ENCODE measurements around the gene PLA2G5. TPM values are rescaled to one million over a fixed set of nuclear protein-coding genes. Genes with fewer than 3 reads are reported as not detected.

The PLA2G5 gene
- total and polyA plus RNA-seq, 9 of the 15 experiments (the other 6 are each of a cell fraction or from before 2014, with no cell fraction given), result not detected

DNA sequence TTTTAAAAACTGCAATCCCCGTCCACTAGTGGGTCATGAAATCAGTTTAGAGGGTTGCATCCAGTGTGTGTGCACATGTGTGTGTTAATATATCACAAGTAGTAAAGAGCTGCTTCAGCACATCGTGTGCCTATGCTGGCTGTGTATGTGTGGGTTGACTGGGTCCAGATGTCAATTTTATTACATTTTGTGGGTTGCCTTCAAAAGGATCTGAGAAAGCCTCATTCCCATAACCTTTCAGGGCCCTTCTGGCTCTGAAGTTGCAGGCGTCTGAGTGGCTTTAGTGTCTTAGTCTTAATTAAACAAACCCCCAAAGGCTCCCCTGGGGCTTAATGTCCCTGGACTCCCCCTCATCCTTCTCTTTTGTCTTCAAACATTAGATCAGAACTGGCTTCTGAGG, 29.5 kb downstream of the PLA2G5 start:
- BruUV-seq (replicated peaks), result no TSS peak
- 0% methylated on average over 3 of the region's 3 CpGs for WGBS (ENCODE audit: insufficient coverage, low coverage, missing lambda C conversion rate)
- POLR2A ChIA-PET, result interaction anchor here (0.5 kb wide), 1 partner anchor 11 kb away, joined by 3 read pairs; no protein-coding TSS in a partner anchor
- Histone ChIP-seq H3K36me3 (ENCODE audit: control insufficient read depth, insufficient read depth, low read length) (no peaks in the 10 kb centered on the region), H4K20me1 (replicated peaks; ENCODE audit: control insufficient read depth, insufficient read depth, low read length) (no peaks in the 10 kb centered on the region), H3K27ac (ENCODE audit: extremely low read depth, low read depth, low read length) (no peak overlapping the region), H3K9me1 (ENCODE audit: control insufficient read depth, insufficient read depth, low read length) (no peaks in the 10 kb centered on the region), H3K4me3 (no peak overlapping the region), H3K79me2 (ENCODE audit: control insufficient read depth, insufficient read depth, low read length) (no peaks in the 10 kb centered on the region), H3K9ac (ENCODE audit: insufficient read depth in 1 of 2, low read depth in 2 of 2, low read length in 2 of 2) (no peak overlapping the region), H3K4me1 (replicated peaks in 1 of 2; ENCODE audit: control insufficient read depth in 2 of 2, insufficient read depth in 2 of 2, low read length in 2 of 2) (no peaks in the 10 kb centered on the region), H3K9me3 (replicated peaks; ENCODE audit: control insufficient read depth, insufficient read depth, low read depth, low read length) (no peaks in the 10 kb centered on the region), H3K4me2 (ENCODE audit: insufficient read depth, low read length) (no peak overlapping the region), H3K27me3 (ENCODE audit: control insufficient read depth in 2 of 2, insufficient read depth in 2 of 2, low read length in 2 of 2) (peaks cover 3 to 15% of the 10 kb centered on the region in 2 experiments; a peak in 4 of 5 replicates), H2AFZ (ENCODE audit: low read depth, low read length) (no peak overlapping the region)
- DNase-seq (ENCODE audit: extremely low read depth in 1 of 4, low spot score in 3 of 4), result no peak
- in situ Hi-C loops (cut with MboI), result no loop called here
- intact Hi-C loops (cut with micrococcal nuclease), result no loop called here
- no peak for ATAC-seq
- no peak for FAIRE-seq
- CTCF ChIA-PET (ENCODE audit: low intra/inter-chr PET ratio), result interaction anchor here (0.6 kb wide), 1 partner anchor 394 kb away, joined by 3 read pairs; no protein-coding TSS in a partner anchor
- TF ChIP-seq PURB (CRISPR knock-in tag; IDR thresholded peaks at IDR 0.05; ENCODE audit: low read depth) (no peak), ZMIZ1 (IDR thresholded peaks at IDR 0.05; ENCODE audit: low read depth in 2 of 2, low read length in 2 of 2) (no peak), ZNF174 (CRISPR knock-in tag; IDR thresholded peaks at IDR 0.05) (no peak), KLF6 (CRISPR knock-in tag; IDR thresholded peaks at IDR 0.05; ENCODE audit: borderline replicate concordance) (no peak), SP2 (IDR thresholded peaks at IDR 0.05; ENCODE audit: extremely low read depth, low read depth, low read length, poor library complexity, severe bottlenecking) (no peak), PHB2 (IDR thresholded peaks at IDR 0.05; ENCODE audit: low read depth) (no peak), HCFC1 (IDR thresholded peaks at IDR 0.05; ENCODE audit: low read depth, low read length) (no peak), EP300 (IDR thresholded peaks at IDR 0.05; ENCODE audit: low read length) (no peak), ZNF311 (CRISPR knock-in tag; IDR thresholded peaks at IDR 0.05) (no peak), KDM4B (IDR thresholded peaks at IDR 0.05; ENCODE audit: borderline replicate concordance in 2 of 2, low read depth in 1 of 2) (no peak), HDAC1 (IDR thresholded peaks at IDR 0.05) (no peak), ZNF395 (CRISPR knock-in tag; IDR thresholded peaks at IDR 0.05) (no peak), IFI16 (CRISPR knock-in tag; IDR thresholded peaks at IDR 0.05) (no peak), PHF8 (IDR thresholded peaks at IDR 0.05; ENCODE audit: borderline replicate concordance, low read length) (no peak)
- TF ChIP-seq, protein P1, sequence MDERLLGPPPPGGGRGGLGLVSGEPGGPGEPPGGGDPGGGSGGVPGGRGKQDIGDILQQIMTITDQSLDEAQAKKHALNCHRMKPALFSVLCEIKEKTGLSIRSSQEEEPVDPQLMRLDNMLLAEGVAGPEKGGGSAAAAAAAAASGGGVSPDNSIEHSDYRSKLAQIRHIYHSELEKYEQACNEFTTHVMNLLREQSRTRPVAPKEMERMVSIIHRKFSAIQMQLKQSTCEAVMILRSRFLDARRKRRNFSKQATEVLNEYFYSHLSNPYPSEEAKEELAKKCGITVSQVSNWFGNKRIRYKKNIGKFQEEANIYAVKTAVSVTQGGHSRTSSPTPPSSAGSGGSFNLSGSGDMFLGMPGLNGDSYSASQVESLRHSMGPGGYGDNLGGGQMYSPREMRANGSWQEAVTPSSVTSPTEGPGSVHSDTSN (CRISPR knock-in tag; IDR thresholded peaks at IDR 0.05; ENCODE audit: low read depth), result no peak
- TF ChIP-seq, protein P1 (tag; conservative IDR thresholded peaks at IDR 0.05; ENCODE audit: low read depth), result no peak

Data from K562 (cell line).